Neuronal stem cell (in vitro differentiated cells): ENCODE results near the gene CNOT2.

Experiments
- DNase-seq: peaks from one replicate; pipeline ENCODE4 v3.0.0-alpha.2; 2013; ENCODE audit warnings: low spot score
- H2AFZ ChIP-seq: one replicate; pipeline ENCODE4 v1.6.1; 2013; ENCODE audit warnings: mild to moderate bottlenecking, low read length, inconsistent platforms
- H2AK5ac ChIP-seq: 2 replicates; pipeline ENCODE4 v1.6.1; 2013; ENCODE audit warnings: low read depth, mild to moderate bottlenecking, inconsistent platforms, low read length, moderate library complexity, mixed read lengths
- H2BK120ac ChIP-seq: 2 replicates; pipeline ENCODE4 v1.6.1; 2013; ENCODE audit warnings: low read depth, mild to moderate bottlenecking, inconsistent platforms, low read length, moderate library complexity, mixed read lengths
- H2BK12ac ChIP-seq: one replicate; pipeline ENCODE4 v1.6.1; 2013; ENCODE audit warnings: low read length, inconsistent platforms
- H2BK15ac ChIP-seq: 2 replicates; pipeline ENCODE4 v1.6.1; 2013; ENCODE audit warnings: mild to moderate bottlenecking, low read length, inconsistent platforms, mixed read lengths
- H2BK5ac ChIP-seq: one replicate; pipeline ENCODE4 v1.6.1; 2013; ENCODE audit warnings: inconsistent platforms, mild to moderate bottlenecking, low read length, moderate library complexity
- H3K14ac ChIP-seq: one replicate; pipeline ENCODE4 v1.6.1; 2013; ENCODE audit warnings: low read length, inconsistent platforms
- H3K18ac ChIP-seq: 2 replicates; pipeline ENCODE4 v1.6.1; 2013; ENCODE audit warnings: low read length, inconsistent platforms
- H3K23ac ChIP-seq: 2 replicates; pipeline ENCODE4 v1.6.1; 2013; ENCODE audit warnings: low read depth, mild to moderate bottlenecking, mixed read lengths, low read length, inconsistent platforms; ENCODE audit not compliant: poor library complexity
- H3K27ac ChIP-seq: replicated peaks from 3 replicates; pipeline ENCODE4 v1.5.1; 2013; ENCODE audit warnings: low read length, inconsistent platforms
- H3K27me3 ChIP-seq, 3 experiments: 2 replicates each; pipeline ENCODE4 v1.6.1; 2013; ENCODE audit warnings: low read length in 3 of 3, mild to moderate bottlenecking in 2 of 3, inconsistent platforms in 1 of 3, low read depth in 1 of 3, mixed read lengths in 1 of 3, moderate library complexity in 1 of 3; ENCODE audit not compliant: control insufficient read depth in 3 of 3, insufficient read depth in 3 of 3
- H3K36me3 ChIP-seq, 2 donors: replicated peaks in 1 of 2; 2 replicates each; pipeline ENCODE4 v1.6.1; 2013; ENCODE audit warnings: low read length in 2 of 2; ENCODE audit not compliant: control insufficient read depth in 2 of 2, insufficient read depth in 2 of 2
- H3K4ac ChIP-seq: 2 replicates; pipeline ENCODE4 v1.6.1; 2013; ENCODE audit warnings: inconsistent platforms, mild to moderate bottlenecking, low read length, moderate library complexity
- H3K4me1 ChIP-seq, 2 donors: 1 replicate in 1 of 2; 2 replicates in 1 of 2; pipeline ENCODE4 v1.6.1; 2013; ENCODE audit warnings: low read length in 2 of 2, low read depth in 1 of 2; ENCODE audit not compliant: control insufficient read depth in 2 of 2, insufficient read depth in 1 of 2
- H3K4me2 ChIP-seq: one replicate; pipeline ENCODE4 v1.6.1; 2013; ENCODE audit warnings: mild to moderate bottlenecking, low read length, inconsistent platforms; ENCODE audit not compliant: insufficient read depth, poor library complexity, severe bottlenecking
- H3K4me3 ChIP-seq, 2 donors: 2 replicates each; pipeline ENCODE4 v1.5.1; 2013; ENCODE audit warnings: low read length in 2 of 2, mild to moderate bottlenecking in 2 of 2, inconsistent platforms in 1 of 2, moderate library complexity in 1 of 2
- H3K79me1 ChIP-seq: one replicate; pipeline ENCODE4 v1.6.1; 2013; ENCODE audit warnings: low read depth, mild to moderate bottlenecking, inconsistent platforms, low read length, moderate library complexity
- H3K9ac ChIP-seq: one replicate; pipeline ENCODE4 v1.6.1; 2013; ENCODE audit warnings: mild to moderate bottlenecking, low read depth, low read length, inconsistent platforms; ENCODE audit not compliant: poor library complexity
- H3K9me3 ChIP-seq, 2 donors: replicated peaks in 1 of 2; 2 replicates each; pipeline versions ENCODE3 to v1.6.1; 2013; ENCODE audit warnings: low read length in 2 of 2, mild to moderate bottlenecking in 2 of 2, inconsistent platforms in 1 of 2, low read depth in 1 of 2, mixed read lengths in 1 of 2, moderate library complexity in 1 of 2; ENCODE audit not compliant: control insufficient read depth in 2 of 2, insufficient read depth in 1 of 2
- H4K8ac ChIP-seq: one replicate; pipeline ENCODE4 v1.6.1; 2013; ENCODE audit warnings: low read depth, mild to moderate bottlenecking, inconsistent platforms, low read length, moderate library complexity
- H4K91ac ChIP-seq: one replicate; pipeline ENCODE4 v1.6.1; 2013; ENCODE audit warnings: low read length, low read depth, mild to moderate bottlenecking, inconsistent platforms; ENCODE audit not compliant: poor library complexity
- WGBS, 2 donors: extraction: QIAGEN DNeasy Blood & Tissue Kit; methylation state at CpG; one replicate each; pipeline ENCODE4 v1.1.7; 2013; ENCODE audit warnings: missing lambda C conversion rate in 2 of 2, mixed read lengths in 1 of 2; ENCODE audit not compliant: insufficient read length in 2 of 2, insufficient replicate concordance in 1 of 2; ENCODE audit errors: extremely low coverage in 2 of 2; 5-methylcytosine and 5-hydroxymethylcytosine counted together

Gene CNOT2

GRCh38 chr12:70400124-70400523 is 156.9 kb downstream of the CNOT2 start:
- Histone ChIP-seq H2BK12ac (no peak overlapping the region), H3K9ac (no peak overlapping the region), H3K36me3 (peaks cover 0 to 35% of the 10 kb centered on the region in 2 donors), H2BK15ac (no peak overlapping the region), H3K18ac (no peak overlapping the region), H3K27ac (no peak overlapping the region), H2AK5ac (no peak overlapping the region), H3K27me3 (no peaks in the 10 kb centered on the region), H3K4ac (no peak overlapping the region), H2AFZ (no peak overlapping the region), H3K14ac (no peak overlapping the region), H3K4me1 (no peaks in the 10 kb centered on the region), H3K4me2 (no peak overlapping the region), H3K23ac (no peak overlapping the region), H2BK5ac (no peak overlapping the region), H3K9me3 (no peaks in the 10 kb centered on the region), H4K91ac (no peak overlapping the region), H4K8ac (no peak overlapping the region), H2BK120ac (no peak overlapping the region), H3K4me3 (no peak overlapping the region), H3K79me1 (no peaks in the 10 kb centered on the region)
- DNase-seq: no peak
- WGBS, 2 donors: no CpG with 5 or more reads among the region's 3 CpGs

GRCh38 chr12:70402597-70402996 is 159.4 kb downstream of the CNOT2 start:
- Histone ChIP-seq H3K23ac (no peak overlapping the region), H3K79me1 (no peaks in the 10 kb centered on the region), H3K27ac (no peak overlapping the region), H2BK12ac (no peak overlapping the region), H3K4me2 (no peak overlapping the region), H3K9ac (no peak overlapping the region), H3K9me3 (peaks cover 0 to 2% of the 10 kb centered on the region in 2 donors), H3K4me1 (no peaks in the 10 kb centered on the region), H3K14ac (no peak overlapping the region), H4K91ac (no peak overlapping the region), H2BK5ac (no peak overlapping the region), H2AK5ac (no peak overlapping the region), H3K4ac (no peak overlapping the region), H2AFZ (no peak overlapping the region), H3K4me3 (no peak overlapping the region), H3K36me3 (peaks cover 0 to 35% of the 10 kb centered on the region in 2 donors), H2BK120ac (no peak overlapping the region), H2BK15ac (no peak overlapping the region), H4K8ac (no peak overlapping the region), H3K27me3 (no peaks in the 10 kb centered on the region), H3K18ac (no peak overlapping the region)
- no peak for DNase-seq
- no CpG with 5 or more reads among the region's 1 CpG for WGBS, 2 donors

GRCh38 chr12:70403826-70404225 is 160.6 kb downstream of the CNOT2 start:
- Histone ChIP-seq H4K91ac (no peak overlapping the region), H2BK120ac (no peak overlapping the region), H2BK15ac (no peak overlapping the region), H2AK5ac (no peak overlapping the region), H3K79me1 (no peaks in the 10 kb centered on the region), H3K27ac (no peak overlapping the region), H3K4me1 (no peaks in the 10 kb centered on the region), H2BK5ac (no peak overlapping the region), H3K18ac (no peak overlapping the region), H3K23ac (no peak overlapping the region), H3K4me3 (no peak overlapping the region), H3K27me3 (no peaks in the 10 kb centered on the region), H3K9me3 (peaks cover 0 to 2% of the 10 kb centered on the region in 2 donors), H2AFZ (no peak overlapping the region), H4K8ac (no peak overlapping the region), H3K36me3 (peaks cover 0 to 35% of the 10 kb centered on the region in 2 donors), H2BK12ac (no peak overlapping the region), H3K4me2 (no peak overlapping the region), H3K14ac (no peak overlapping the region), H3K4ac (no peak overlapping the region), H3K9ac (no peak overlapping the region)
- DNase-seq: no peak
